ENCODE results near the gene TLCD5.

GRCh38 chr11:120335908-120336640, 11.0 kb downstream of the TLCD5 start, which contains the start of gene ARHGEF12:
- TF ChIP-seq CTCF (IDR thresholded peaks at IDR 0.05) = no peak
- TF ChIP-seq POLR2A (IDR thresholded peaks at IDR 0.05) = no peak

Data from lower leg skin (tissue), 3 donors.